SH-SY5Y (cell line): Measurements from ENCODE around the gene UBXN10.

Experiments used
- GATA2 ChIP-seq: IDR thresholded peaks from 2 replicates; pipeline ENCODE4 v1.6.1; 2011; ENCODE audit warnings: mild to moderate bottlenecking, low read depth, low read length
- GATA3 ChIP-seq: IDR thresholded peaks from 2 replicates; pipeline ENCODE4 v1.6.1; 2011; ENCODE audit warnings: low read depth, mild to moderate bottlenecking, low read length, moderate library complexity

UBXN10 gene

GRCh38 chr1:20166051-20166450 lies 19.8 kb upstream of the UBXN10 start:
- TF ChIP-seq GATA2 (no peak), GATA3 (no peak)

- TF ChIP-seq GATA2 (no peak), GATA3 (no peak)
Measured at GRCh38 chr1:20167126-20167525, 18.8 kb upstream of the UBXN10 start.

DNA sequence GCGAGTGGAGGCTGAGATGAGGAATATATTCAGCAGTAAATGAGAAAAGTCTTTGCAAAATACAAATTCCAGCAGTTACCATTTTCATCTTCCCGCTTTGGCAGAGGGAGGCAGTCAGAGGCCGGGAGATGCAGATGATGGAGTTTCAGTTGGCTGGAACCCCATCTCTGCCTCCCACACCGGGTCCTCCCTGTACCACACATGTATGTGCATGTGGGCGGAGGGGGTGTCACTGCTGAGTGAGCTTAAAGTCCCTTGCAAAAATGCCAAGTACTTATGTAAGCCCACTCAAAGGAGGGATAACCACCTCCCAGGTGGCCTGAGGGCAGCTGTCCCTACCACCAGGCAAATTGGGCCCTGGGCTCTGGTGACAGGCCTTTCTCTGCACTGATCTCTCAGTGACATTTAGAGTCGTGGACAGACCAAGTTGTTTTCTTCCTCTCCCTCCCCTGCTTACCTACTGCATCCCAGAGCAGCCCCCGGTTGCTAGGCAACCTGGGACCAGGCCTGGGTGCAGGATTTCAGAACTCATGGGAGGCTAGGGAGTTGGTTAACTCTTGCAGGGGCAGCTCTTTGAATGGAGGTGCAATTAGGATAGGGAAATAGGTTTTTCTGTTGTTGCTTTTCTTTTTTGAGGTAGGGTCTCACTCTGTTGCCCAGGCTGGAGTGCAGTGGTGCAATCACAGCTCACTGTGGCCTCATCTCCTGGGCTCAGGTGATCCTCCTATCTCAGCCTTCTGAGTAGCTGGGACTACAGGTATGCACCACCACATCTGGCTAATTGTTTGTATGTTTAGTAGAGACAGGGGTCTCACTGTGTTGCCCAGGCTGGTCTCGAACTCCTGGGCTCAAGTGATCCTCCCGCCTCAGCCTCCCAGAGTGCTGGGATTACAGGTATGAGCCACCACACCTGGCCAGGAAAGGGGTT lies 17.1 kb upstream of the UBXN10 start:
- no peak for TF ChIP-seq GATA3
- TF ChIP-seq GATA2 = no peak

DNA sequence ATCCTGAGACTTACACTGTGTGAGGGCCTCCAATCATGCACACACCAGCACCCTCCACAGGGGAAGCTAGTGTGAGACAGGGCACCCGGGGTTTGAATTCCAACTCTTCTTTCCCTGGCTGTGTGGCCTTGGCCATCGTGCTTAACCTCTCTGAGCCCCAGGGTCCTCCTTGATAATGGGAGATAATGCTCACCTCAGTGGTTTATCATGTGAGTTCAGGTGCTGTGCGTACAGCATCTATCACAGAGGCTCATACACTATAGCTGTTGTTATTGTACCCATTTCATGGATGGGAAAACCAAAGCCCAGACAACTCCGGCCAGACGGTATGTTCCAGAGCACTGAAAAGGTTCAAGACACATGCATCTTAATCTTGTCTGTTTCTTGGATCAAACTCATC lies 16.0 kb upstream of the UBXN10 start:
- TF ChIP-seq GATA3 (no peak), GATA2 (no peak)

DNA sequence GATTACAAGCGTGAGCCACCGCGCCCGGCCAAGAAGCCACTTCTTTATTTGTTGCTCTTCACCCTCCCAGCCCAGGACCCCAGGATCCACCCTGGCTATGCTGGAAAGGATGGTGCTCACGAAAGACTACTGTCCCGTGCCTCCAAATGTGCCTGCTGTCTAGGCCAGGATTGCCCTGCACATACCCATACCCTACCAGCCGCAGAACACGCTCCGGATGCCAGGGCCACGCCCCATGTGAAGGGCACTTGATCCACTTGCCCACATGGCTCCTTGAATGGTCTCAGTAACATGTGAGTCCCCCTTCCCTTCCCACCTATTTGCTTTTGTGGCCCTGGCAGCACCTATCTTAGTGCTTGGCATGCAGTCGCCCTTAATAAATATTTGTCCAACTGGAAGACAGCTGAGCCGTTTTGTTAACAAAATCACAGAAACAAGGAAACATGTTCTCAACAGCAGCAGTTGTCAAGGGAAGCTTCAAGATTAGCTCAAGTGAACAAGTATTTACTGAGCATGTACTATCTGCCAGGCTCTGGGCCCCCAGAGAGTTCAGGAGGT lies 13.8 kb upstream of the UBXN10 start:
- no peak for TF ChIP-seq GATA2
- TF ChIP-seq GATA3 = no peak

- TF ChIP-seq GATA2 (no peak), GATA3 (no peak)
Measured at GRCh38 chr1:20174937-20175666, 10.8 kb upstream of the UBXN10 start.

- TF ChIP-seq GATA2 = no peak
- TF ChIP-seq GATA3 = no peak
Measured at GRCh38 chr1:20178634-20179370, 7.1 kb upstream of the UBXN10 start.

DNA sequence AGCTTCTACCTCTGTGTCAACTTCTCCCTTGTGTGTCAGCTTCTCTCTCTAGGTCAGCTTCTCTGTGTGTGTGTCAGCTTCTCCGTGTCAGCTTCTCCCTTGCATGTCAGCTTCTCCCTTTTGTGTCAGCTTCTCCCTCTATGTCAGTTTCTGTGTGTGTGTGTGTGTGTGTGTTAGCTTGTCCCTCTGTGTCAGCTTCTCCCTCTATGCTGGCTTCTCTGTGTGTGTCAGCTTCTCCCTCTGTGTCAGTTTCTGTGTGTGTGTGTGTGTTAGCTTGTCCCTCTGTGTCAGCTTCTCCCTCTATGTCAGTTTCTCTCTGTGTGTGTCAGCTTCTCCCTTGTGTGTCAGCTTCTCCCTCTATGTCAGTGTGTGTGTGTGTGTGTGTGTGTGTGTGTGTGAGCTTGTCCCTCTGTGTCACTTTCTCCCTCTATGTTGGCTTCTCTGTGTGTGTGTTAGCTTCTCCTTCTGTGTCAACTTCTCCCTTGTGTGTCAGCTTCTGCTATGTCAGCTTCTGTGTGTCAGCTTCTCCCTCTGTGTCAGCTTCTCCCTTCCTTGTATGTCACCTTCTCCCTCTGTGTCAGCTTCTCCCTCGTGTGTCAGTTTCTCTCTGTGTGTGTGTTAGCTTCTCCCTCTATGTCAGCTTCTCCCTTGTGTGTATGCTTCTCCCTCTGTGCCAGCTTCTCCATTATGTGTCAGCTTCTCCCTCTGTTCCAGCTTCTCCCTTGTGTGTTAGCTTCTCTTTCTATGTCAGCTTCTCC lies 6.3 kb upstream of the UBXN10 start:
- TF ChIP-seq GATA2 (no peak), GATA3 (no peak)

DNA sequence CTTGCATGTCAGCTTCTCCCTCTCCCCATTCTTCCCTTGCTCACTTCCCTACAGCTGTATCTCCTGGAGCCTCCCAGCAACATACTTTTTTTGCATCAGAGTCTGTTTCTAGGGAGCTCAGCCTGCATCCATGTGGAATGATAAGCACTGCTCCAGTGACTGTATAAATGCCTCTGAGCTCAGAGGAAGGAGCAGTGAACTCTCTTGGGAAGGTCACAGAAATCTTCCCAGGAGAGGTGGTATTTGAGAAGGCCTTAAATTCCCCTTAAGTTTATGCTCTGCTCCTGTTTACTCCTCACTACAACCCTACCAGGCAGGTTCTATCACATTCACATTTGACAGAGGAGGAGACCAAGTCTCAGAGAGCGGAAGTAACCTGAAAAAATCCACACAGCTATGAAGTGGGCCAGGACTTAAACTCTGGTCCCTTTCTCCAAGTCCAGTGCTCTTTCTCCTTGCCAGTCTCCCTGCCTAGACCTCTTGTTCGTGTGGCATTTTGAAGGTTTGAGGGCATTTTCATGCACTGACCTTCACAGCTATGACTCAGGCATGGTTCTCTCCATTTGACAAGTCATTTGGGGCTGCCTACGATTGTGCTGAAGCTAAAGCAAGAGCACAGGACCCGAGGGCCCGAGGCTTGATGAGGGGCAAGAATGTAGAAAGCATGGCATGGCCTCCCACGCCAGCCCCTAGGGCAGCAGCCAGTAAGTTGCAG lies 5.6 kb upstream of the UBXN10 start:
- TF ChIP-seq GATA3 (no peak), GATA2 (no peak)

DNA sequence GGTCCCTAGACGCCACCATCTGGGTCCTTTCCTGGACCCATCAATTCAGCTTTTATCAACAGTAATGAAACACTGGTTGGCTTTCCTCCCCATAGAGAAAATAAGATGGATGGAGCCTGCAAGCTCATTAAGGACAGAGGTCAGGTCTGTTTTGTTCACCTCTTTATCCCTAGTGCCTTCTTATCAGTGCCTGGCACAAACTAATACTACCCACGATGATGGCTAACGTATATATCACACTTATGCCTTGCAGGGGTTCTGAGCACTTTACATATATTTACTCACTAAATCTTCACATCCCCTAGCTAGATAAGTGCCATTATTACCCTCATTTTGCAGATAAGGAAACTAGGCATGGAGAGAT lies 5.1 kb upstream of the UBXN10 start:
- TF ChIP-seq GATA3 (no peak), GATA2 (peak; percentile 53)

- TF ChIP-seq GATA3 (no peak), GATA2 (no peak)
Measured at GRCh38 chr1:20182415-20182814, 3.5 kb upstream of the UBXN10 start.

GRCh38 chr1:20183035-20183434 lies 2.9 kb upstream of the UBXN10 start:
- TF ChIP-seq GATA2 (no peak), GATA3 (no peak)
